ENCODE measurements around the gene TES. TPM values are rescaled to one million over a fixed set of nuclear protein-coding genes. Genes with fewer than 3 reads are reported as not detected.

Gene TES
- total and polyA plus RNA-seq, 2 of the 13 experiments (the other 11 are each of a cell fraction or from before 2014, with no cell fraction given): 21.6 to 23.0 TPM

- Histone ChIP-seq H3K27ac (ENCODE audit: extremely low read length, insufficient read depth, low read length) (no peak overlapping the region), H3K4me2 (ENCODE audit: low read depth, low read length) (no peak overlapping the region), H3K4me3 (replicated peaks in 1 of 3; ENCODE audit: insufficient read depth in 1 of 3, low read depth in 2 of 3, low read length in 3 of 3) (no peak overlapping the region), H3K27me3 (ENCODE audit: control insufficient read depth in 1 of 2, insufficient read depth in 2 of 2, low read length in 2 of 2) (no peaks in the 10 kb centered on the region), H3K9ac (ENCODE audit: insufficient read depth, low read depth, low read length) (no peak overlapping the region), H3K36me3 (replicated peaks in 1 of 2; ENCODE audit: control insufficient read depth in 1 of 2, insufficient read depth in 2 of 2, low read length in 2 of 2) (no peaks in the 10 kb centered on the region), H3K4me1 (ENCODE audit: insufficient read depth, low read length) (peaks cover 15% of the 10 kb centered on the region), H4K20me1 (ENCODE audit: insufficient read depth, low read length) (no peaks in the 10 kb centered on the region), H3K79me2 (ENCODE audit: insufficient read depth, low read length) (peaks cover 4% of the 10 kb centered on the region), H3K9me3 (ENCODE audit: low read length) (no peaks in the 10 kb centered on the region), H2AFZ (ENCODE audit: low read length) (no peak overlapping the region)
- no peak for ATAC-seq
- BruUV-seq (replicated peaks): no TSS peak
- intact Hi-C loops (cut with micrococcal nuclease; ENCODE audit: unreplicated experiment): no loop called here
- POLR2A ChIA-PET: no interaction called here
- 63% methylated on average over 2 of the region's 2 CpGs for WGBS (ENCODE audit: low lambda C conversion rate)
- FAIRE-seq: no peak
- in situ Hi-C loops (cut with HindIII; ENCODE audit: extremely low pct_ligation_motif_present, low pct_unique_long_range_greater_than_20kb): no loop called here
- TF ChIP-seq ERF (CRISPR knock-in tag; IDR thresholded peaks at IDR 0.05) (no peak), KDM2A (CRISPR knock-in tag; IDR thresholded peaks at IDR 0.05; ENCODE audit: borderline replicate concordance, low read depth) (no peak), KLF12 (CRISPR knock-in tag; IDR thresholded peaks at IDR 0.05; ENCODE audit: borderline replicate concordance) (no peak), ZNF816 (CRISPR knock-in tag; IDR thresholded peaks at IDR 0.05; ENCODE audit: borderline replicate concordance) (no peak), ZNF232 (CRISPR knock-in tag; IDR thresholded peaks at IDR 0.05; ENCODE audit: borderline replicate concordance) (no peak), HMGA1 (CRISPR knock-in tag; conservative IDR thresholded peaks at IDR 0.05) (no peak), GTF3A (CRISPR knock-in tag; conservative IDR thresholded peaks at IDR 0.05) (no peak), TGIF2 (CRISPR knock-in tag; IDR thresholded peaks at IDR 0.05) (no peak)
- TF ChIP-seq, protein P1, sequence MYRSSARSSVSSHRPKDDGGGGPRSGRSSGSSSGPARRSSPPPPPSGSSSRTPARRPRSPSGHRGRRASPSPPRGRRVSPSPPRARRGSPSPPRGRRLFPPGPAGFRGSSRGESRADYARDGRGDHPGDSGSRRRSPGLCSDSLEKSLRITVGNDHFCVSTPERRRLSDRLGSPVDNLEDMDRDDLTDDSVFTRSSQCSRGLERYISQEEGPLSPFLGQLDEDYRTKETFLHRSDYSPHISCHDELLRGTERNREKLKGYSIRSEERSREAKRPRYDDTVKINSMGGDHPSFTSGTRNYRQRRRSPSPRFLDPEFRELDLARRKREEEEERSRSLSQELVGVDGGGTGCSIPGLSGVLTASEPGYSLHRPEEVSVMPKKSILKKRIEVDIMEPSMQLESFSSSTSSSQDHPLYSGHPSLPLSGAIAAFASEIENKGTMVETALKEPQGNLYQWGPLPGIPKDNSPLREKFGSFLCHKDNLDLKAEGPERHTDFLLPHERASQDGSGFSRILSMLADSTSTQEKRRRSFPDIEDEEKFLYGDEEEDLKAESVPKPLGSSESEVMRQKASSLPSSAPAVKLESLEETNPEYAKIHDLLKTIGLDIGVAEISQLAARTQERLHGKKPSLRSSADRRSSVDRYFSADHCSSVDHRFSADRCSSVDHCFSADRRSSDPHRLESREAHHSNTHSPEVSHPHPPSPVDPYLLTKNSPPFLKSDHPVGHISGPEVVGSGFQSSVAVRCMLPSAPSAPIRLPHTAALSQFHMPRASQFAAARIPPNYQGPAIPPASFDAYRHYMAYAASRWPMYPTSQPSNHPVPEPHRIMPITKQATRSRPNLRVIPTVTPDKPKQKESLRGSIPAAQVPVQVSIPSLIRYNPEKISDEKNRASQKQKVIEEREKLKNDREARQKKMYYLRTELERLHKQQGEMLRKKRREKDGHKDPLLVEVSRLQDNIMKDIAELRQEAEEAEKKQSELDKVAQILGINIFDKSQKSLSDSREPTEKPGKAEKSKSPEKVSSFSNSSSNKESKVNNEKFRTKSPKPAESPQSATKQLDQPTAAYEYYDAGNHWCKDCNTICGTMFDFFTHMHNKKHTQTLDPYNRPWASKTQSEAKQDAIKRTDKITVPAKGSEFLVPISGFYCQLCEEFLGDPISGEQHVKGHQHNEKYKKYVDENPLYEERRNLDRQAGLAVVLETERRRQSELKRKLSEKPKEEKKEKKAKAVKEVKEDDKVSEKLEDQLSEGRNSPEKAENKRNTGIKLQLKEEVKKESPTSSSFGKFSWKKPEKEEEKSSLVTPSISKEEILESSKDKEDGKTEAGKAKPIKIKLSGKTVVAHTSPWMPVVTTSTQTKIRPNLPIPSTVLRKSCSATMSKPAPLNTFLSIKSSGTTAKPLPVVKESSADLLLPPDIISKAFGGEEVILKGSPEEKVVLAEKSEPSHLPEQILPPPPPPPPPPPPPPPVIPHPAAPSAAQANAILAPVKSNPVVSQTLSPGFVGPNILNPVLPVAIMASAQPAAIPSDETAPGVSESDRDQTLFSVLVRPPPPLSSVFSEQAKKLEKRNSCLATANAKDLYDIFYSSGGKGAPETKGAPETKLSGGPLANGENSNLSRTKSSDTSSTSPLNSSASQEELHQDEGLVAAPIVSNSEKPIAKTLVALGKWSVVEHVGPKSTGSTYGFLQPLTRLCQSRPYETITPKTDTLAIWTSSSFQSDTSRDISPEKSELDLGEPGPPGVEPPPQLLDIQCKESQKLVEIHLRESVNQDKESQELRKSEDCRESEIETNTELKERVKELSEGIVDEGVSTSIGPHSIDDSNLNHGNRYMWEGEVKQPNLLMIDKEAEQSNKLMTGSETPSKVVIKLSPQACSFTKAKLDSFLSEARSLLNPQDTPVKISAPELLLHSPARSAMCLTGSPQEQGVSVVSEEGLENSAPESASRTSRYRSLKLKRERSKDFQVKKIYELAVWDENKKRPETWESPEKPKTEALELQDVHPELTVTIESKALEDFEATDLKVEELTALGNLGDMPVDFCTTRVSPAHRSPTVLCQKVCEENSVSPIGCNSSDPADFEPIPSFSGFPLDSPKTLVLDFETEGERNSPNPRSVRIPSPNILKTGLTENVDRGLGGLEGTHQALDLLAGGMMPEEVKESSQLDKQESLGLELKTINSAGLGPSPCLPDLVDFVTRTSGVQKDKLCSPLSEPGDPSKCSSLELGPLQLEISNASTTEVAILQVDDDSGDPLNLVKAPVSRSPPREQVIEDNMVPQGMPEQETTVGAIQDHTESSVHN (CRISPR knock-in tag; IDR thresholded peaks at IDR 0.05): no peak
- TF ChIP-seq, protein P2, sequence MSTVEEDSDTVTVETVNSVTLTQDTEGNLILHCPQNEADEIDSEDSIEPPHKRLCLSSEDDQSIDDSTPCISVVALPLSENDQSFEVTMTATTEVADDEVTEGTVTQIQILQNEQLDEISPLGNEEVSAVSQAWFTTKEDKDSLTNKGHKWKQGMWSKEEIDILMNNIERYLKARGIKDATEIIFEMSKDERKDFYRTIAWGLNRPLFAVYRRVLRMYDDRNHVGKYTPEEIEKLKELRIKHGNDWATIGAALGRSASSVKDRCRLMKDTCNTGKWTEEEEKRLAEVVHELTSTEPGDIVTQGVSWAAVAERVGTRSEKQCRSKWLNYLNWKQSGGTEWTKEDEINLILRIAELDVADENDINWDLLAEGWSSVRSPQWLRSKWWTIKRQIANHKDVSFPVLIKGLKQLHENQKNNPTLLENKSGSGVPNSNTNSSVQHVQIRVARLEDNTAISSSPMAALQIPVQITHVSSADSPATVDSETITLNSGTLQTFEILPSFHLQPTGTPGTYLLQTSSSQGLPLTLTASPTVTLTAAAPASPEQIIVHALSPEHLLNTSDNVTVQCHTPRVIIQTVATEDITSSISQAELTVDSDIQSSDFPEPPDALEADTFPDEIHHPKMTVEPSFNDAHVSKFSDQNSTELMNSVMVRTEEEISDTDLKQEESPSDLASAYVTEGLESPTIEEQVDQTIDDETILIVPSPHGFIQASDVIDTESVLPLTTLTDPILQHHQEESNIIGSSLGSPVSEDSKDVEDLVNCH (CRISPR knock-in tag; IDR thresholded peaks at IDR 0.05): no peak
- TF ChIP-seq, protein P3, sequence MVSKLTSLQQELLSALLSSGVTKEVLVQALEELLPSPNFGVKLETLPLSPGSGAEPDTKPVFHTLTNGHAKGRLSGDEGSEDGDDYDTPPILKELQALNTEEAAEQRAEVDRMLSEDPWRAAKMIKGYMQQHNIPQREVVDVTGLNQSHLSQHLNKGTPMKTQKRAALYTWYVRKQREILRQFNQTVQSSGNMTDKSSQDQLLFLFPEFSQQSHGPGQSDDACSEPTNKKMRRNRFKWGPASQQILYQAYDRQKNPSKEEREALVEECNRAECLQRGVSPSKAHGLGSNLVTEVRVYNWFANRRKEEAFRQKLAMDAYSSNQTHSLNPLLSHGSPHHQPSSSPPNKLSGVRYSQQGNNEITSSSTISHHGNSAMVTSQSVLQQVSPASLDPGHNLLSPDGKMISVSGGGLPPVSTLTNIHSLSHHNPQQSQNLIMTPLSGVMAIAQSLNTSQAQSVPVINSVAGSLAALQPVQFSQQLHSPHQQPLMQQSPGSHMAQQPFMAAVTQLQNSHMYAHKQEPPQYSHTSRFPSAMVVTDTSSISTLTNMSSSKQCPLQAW (CRISPR knock-in tag; IDR thresholded peaks at IDR 0.05): no peak
- CTCF ChIA-PET (ENCODE audit: low intra/inter-chr PET ratio, low total read pairs): no interaction called here
- DNase-seq (ENCODE audit: low spot score): no peak
Observed at GRCh38 chr7:116226664-116227063, 16.3 kb downstream of the TES start.

Data from HepG2 (cell line).